Endothelial cell of umbilical vein (primary cell): Measurements from ENCODE around the gene COL23A1. TPM values are rescaled to one million over a fixed set of nuclear protein-coding genes. Genes with fewer than 3 reads are reported as not detected.

Experiments used
- BruUV-seq: library from RNA; stranded (reverse); fragments of 400-500 nt; replicated peaks from 2 replicates; lab custom pipeline; 2021; lab: Mats Ljungman, UMichigan
- CTCF ChIA-PET: fragments of 300-600, 350-600 bp; sonication (Branson Sonifier 250); formaldehyde crosslinking; loops from one replicate; lab custom pipeline; 2021; ENCODE audit warnings: antibody characterized with exemption, inconsistent platforms; lab: Charles Lee
- POLR2A ChIA-PET: fragments of 300-600, 350-600 bp; sonication (Branson Sonifier 250); formaldehyde crosslinking; loops from one replicate; lab custom pipeline; 2021; ENCODE audit warnings: antibody characterized with exemption, inconsistent platforms; lab: Charles Lee
- DNase-seq: peaks from one replicate; pipeline ENCODE4 v3.0.0-alpha.2; 2011; ENCODE audit warnings: low read depth, low spot score
- FAIRE-seq: peaks from 2 replicates; lab custom pipeline; 2011; peaks lifted over from hg19 to GRCh38; lab: Jason Lieb, UNC
- H2AFZ ChIP-seq: 2 replicates; pipeline ENCODE4 v1.6.0; 2012; ENCODE audit warnings: low read depth, low read length, control low read depth, inconsistent platforms
- H3K27ac ChIP-seq: 2 replicates; pipeline ENCODE4 v1.5.1; 2011; ENCODE audit warnings: low read depth, mild to moderate bottlenecking, control low read depth, low read length, moderate library complexity; ENCODE audit not compliant: insufficient read depth
- H3K27me3 ChIP-seq, 2 experiments: 2 replicates each; pipeline versions ENCODE4 v1.6.0 to v1.6.1; 2011; ENCODE audit warnings: low read length in 2 of 2, mixed read lengths in 1 of 2; ENCODE audit not compliant: control insufficient read depth in 2 of 2, insufficient read depth in 2 of 2
- H3K36me3 ChIP-seq, 2 experiments: 2 replicates in 1 of 2; 3 replicates in 1 of 2; pipeline ENCODE4 v1.5.1; 2011; ENCODE audit warnings: low read length in 2 of 2, mild to moderate bottlenecking in 1 of 2, moderate library complexity in 1 of 2; ENCODE audit not compliant: control insufficient read depth in 2 of 2, insufficient read depth in 2 of 2; ENCODE audit errors: extremely low read depth in 1 of 2
- H3K4me1 ChIP-seq: 3 replicates; pipeline ENCODE4 v1.5.1; 2011; ENCODE audit warnings: mild to moderate bottlenecking, low read length; ENCODE audit not compliant: control insufficient read depth, insufficient read depth; ENCODE audit errors: extremely low read depth
- H3K4me2 ChIP-seq: 2 replicates; pipeline ENCODE4 v1.6.1; 2011; ENCODE audit warnings: low read length, control low read depth, mixed read lengths; ENCODE audit not compliant: insufficient read depth
- H3K4me3 ChIP-seq, 3 experiments: fragments of 200-600 bp in 1 of 3; sonication (generic), shearing (Covaris generic) in 1 of 3; replicated peaks in 1 of 3; 2 replicates each; pipeline ENCODE4 v1.5.1; 2011 to 2016; ENCODE audit warnings: control low read depth in 3 of 3, low read length in 3 of 3, mild to moderate bottlenecking in 2 of 3, inconsistent platforms in 1 of 3, low read depth in 1 of 3, moderate library complexity in 1 of 3; ENCODE audit not compliant: insufficient read depth in 1 of 3
- H3K79me2 ChIP-seq: 2 replicates; pipeline ENCODE4 v1.6.0; 2012; ENCODE audit warnings: low read length, inconsistent platforms; ENCODE audit not compliant: control insufficient read depth, insufficient read depth
- H3K9ac ChIP-seq: replicated peaks from 2 replicates; pipeline ENCODE3; 2011; ENCODE audit warnings: low read length, control low read depth; ENCODE audit not compliant: insufficient read depth; ENCODE audit errors: extremely low read depth
- H3K9me1 ChIP-seq: replicated peaks from 3 replicates; pipeline ENCODE4 v1.6.0; 2011; ENCODE audit warnings: mild to moderate bottlenecking, low read length; ENCODE audit not compliant: control insufficient read depth, insufficient read depth; ENCODE audit errors: extremely low read depth
- H3K9me3 ChIP-seq: replicated peaks from 2 replicates; pipeline ENCODE4 v1.5.1; 2012; ENCODE audit warnings: low read length, inconsistent platforms; ENCODE audit not compliant: control insufficient read depth, insufficient read depth
- H4K20me1 ChIP-seq: replicated peaks from 2 replicates; pipeline ENCODE3; 2011; ENCODE audit warnings: mild to moderate bottlenecking, low read length; ENCODE audit not compliant: control insufficient read depth, insufficient read depth; ENCODE audit errors: extremely low read depth
- CTCF ChIP-seq, 2 donors: IDR thresholded peaks; 1 replicate in 1 of 2; 2 replicates in 1 of 2; pipeline ENCODE4 v1.5.1; 2011; ENCODE audit warnings: low read length in 2 of 2, mild to moderate bottlenecking in 2 of 2, moderate library complexity in 2 of 2, control low read depth in 1 of 2, inconsistent platforms in 1 of 2, low read depth in 1 of 2; ENCODE audit not compliant: insufficient read depth in 1 of 2; ENCODE audit errors: extremely low read depth in 1 of 2
- EZH2 ChIP-seq: IDR thresholded peaks from 2 replicates; pipeline ENCODE4 v1.6.1; 2012; ENCODE audit warnings: borderline replicate concordance, low read depth, mild to moderate bottlenecking, moderate library complexity, low read length, inconsistent platforms; ENCODE audit not compliant: severe bottlenecking
- FOS ChIP-seq: IDR thresholded peaks from 2 replicates; pipeline ENCODE4 v1.6.1; 2011; ENCODE audit warnings: mild to moderate bottlenecking, low read length, moderate library complexity, borderline replicate concordance; ENCODE audit not compliant: insufficient read depth
- GATA2 ChIP-seq: IDR thresholded peaks from 2 replicates; pipeline ENCODE4 v1.7.0; 2011; ENCODE audit warnings: low read depth, mild to moderate bottlenecking, moderate library complexity, mixed read lengths, low read length; ENCODE audit not compliant: insufficient read length, insufficient read depth
- JUN ChIP-seq: IDR thresholded peaks from 2 replicates; pipeline ENCODE4 v1.6.1; 2011; ENCODE audit warnings: borderline replicate concordance, low read depth; ENCODE audit not compliant: insufficient read length, insufficient read depth
- MAX ChIP-seq: IDR thresholded peaks from 2 replicates; pipeline ENCODE4 v1.6.1; 2011; ENCODE audit not compliant: insufficient read depth, insufficient read length
- MYC ChIP-seq: IDR thresholded peaks from one replicate; pipeline ENCODE4 v1.6.1; 2011; ENCODE audit warnings: mild to moderate bottlenecking, low read depth, low read length
- POLR2A ChIP-seq: IDR thresholded peaks from 2 replicates; pipeline ENCODE4 v1.6.1; 2012; ENCODE audit warnings: low read depth, mild to moderate bottlenecking, control low read depth, low read length
- POLR2AphosphoS5 ChIP-seq: IDR thresholded peaks from 2 replicates; pipeline ENCODE4 v1.6.1; 2012; ENCODE audit warnings: low read depth, mild to moderate bottlenecking, control low read depth, low read length, moderate library complexity; ENCODE audit not compliant: insufficient read depth
- dilution Hi-C: fragments of 300-500 bp; cut with MboI; formaldehyde crosslinking; loops from one replicate; pipeline ENCODE4 v1.15.0; 2019; ENCODE audit warnings: low sequenced_read_pairs; ENCODE audit not compliant: extremely low pct_ligation_motif_present
- intact Hi-C: fragments of 100-400 bp; cut with micrococcal nuclease; formaldehyde crosslinking; loops from one replicate; pipeline ENCODE4 v1.10.0; 2022
- polyA plus RNA-seq, 4 experiments: library from polyadenylated mRNA; depleted of rRNA in 3 of 4; stranded (reverse) in 3 of 4; unstranded in 1 of 4; fragments of >200 nt; gene quantifications; 2 replicates each; pipeline versions ENCODE4 v1.2.1 to v1.2.3, GENCODE V29; 2011 to 2012; ENCODE audit warnings: missing spikeins in 1 of 4
- total RNA-seq: library from RNA; stranded (reverse); gene quantifications from 2 replicates; pipeline ENCODE4 v1.2.3, GENCODE V29; 2021

COL23A1 gene
- total and polyA plus RNA-seq, 2 donors (not counting 3 experiments of a cell fraction or from before 2014, with no cell fraction given): not detected

- FAIRE-seq (no peak), DNase-seq (no peak)
- CTCF ChIA-PET: interaction anchor here (0.7 to 2.7 kb wide), 9 partner anchors 9 to 1210 kb away, joined by 3 to 15 read pairs (median 4); partner anchors contain the start of gene COL23A1
- H3K79me2 ChIP-seq: no peaks in the 10 kb centered on the region
- H3K36me3 ChIP-seq: no peaks in the 10 kb centered on the region
- no peaks in the 10 kb centered on the region for H3K9me1 ChIP-seq
- no peak overlapping the region for H2AFZ ChIP-seq
- POLR2A ChIA-PET: no interaction called here
- intact Hi-C loops: loop anchor here (5.0 kb wide), 1 partner anchor 179 kb away; no protein-coding TSS in a partner anchor
- H3K27me3 ChIP-seq: no peaks in the 10 kb centered on the region
- H3K27ac ChIP-seq: no peak overlapping the region
- BruUV-seq: no TSS peak
- dilution Hi-C loops: no loop called here
- H3K9ac ChIP-seq: no peak overlapping the region
- H3K4me2 ChIP-seq: no peak overlapping the region
- no peaks in the 10 kb centered on the region for H4K20me1 ChIP-seq
- TF ChIP-seq CTCF (IDR thresholded peaks at IDR 0.05; ENCODE audit: extremely low read depth in 1 of 2, insufficient read depth in 1 of 2, low read depth in 1 of 2, low read length in 2 of 2): no peak
- no peak for TF ChIP-seq POLR2A
- TF ChIP-seq GATA2: no peak
- no peak for TF ChIP-seq MAX
- no peak for TF ChIP-seq EZH2
- TF ChIP-seq FOS: no peak
- no peak for TF ChIP-seq JUN
- no peak for TF ChIP-seq MYC
- no peak for TF ChIP-seq POLR2AphosphoS5
- no peaks in the 10 kb centered on the region for H3K4me1 ChIP-seq
- peaks cover 3% of the 10 kb centered on the region for H3K9me3 ChIP-seq
- no peak overlapping the region for H3K4me3 ChIP-seq
Measured at GRCh38 chr5:178283520-178283919, 306.7 kb downstream of the COL23A1 start.
